WI38 (cell line): ENCODE results near the gene ARHGDIA.

ENCODE experiments used
- H3K4me3 ChIP-seq: 2 replicates; pipeline ENCODE4 v1.5.1; 2011; ENCODE audit warnings: low read depth, mild to moderate bottlenecking, control low read depth, low read length
- TF ChIP-seq, protein P1 (sequence below): IDR thresholded peaks from 2 replicates; pipeline ENCODE4 v1.5.1; 2012; ENCODE audit warnings: low read depth, mild to moderate bottlenecking, control low read depth, low read length

The ARHGDIA gene

DNA sequence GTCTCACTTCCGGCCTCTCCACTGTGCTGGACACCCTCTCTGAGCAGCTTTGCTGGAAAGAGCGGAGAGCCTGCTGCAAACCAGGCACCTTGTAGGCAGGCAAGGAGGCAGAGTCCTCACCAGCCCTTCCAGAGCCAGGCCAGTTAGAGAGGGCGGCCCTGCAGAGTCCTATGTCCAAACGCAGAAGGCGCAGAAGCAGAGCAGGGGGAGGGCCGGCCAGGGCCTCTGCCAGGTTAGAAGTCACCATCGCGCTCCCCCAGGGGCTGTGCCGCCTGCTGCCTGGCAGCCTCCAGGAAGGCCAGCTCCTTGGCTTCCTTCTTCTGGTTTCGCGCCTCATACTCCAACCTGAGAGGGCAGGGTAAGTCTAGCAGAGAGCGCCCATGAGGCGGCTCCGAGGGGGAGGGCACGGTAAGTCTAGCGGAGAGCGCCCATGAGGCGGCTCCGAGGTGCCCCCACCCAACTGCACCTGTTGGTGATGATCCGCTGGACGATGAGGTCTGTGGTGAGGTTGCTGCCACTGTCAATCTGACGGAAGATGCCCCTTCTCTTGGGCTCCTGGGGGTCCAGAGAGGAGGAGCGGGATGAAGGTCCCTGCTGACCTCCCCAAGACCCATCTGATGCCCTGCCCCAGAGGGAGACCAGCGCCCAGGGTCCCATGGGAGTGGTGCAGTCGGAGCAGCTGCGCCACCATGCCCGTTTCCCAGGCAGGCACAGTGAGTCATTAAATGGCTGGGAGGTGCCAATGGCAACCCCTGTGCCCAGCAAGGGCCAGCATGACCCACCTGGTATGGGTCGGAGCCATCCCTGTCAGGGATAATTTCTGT is 33.7 kb upstream of the ARHGDIA start:
- H3K4me3 ChIP-seq: no peak overlapping the region
- TF ChIP-seq, protein P1, sequence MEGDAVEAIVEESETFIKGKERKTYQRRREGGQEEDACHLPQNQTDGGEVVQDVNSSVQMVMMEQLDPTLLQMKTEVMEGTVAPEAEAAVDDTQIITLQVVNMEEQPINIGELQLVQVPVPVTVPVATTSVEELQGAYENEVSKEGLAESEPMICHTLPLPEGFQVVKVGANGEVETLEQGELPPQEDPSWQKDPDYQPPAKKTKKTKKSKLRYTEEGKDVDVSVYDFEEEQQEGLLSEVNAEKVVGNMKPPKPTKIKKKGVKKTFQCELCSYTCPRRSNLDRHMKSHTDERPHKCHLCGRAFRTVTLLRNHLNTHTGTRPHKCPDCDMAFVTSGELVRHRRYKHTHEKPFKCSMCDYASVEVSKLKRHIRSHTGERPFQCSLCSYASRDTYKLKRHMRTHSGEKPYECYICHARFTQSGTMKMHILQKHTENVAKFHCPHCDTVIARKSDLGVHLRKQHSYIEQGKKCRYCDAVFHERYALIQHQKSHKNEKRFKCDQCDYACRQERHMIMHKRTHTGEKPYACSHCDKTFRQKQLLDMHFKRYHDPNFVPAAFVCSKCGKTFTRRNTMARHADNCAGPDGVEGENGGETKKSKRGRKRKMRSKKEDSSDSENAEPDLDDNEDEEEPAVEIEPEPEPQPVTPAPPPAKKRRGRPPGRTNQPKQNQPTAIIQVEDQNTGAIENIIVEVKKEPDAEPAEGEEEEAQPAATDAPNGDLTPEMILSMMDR: no peak

DNA sequence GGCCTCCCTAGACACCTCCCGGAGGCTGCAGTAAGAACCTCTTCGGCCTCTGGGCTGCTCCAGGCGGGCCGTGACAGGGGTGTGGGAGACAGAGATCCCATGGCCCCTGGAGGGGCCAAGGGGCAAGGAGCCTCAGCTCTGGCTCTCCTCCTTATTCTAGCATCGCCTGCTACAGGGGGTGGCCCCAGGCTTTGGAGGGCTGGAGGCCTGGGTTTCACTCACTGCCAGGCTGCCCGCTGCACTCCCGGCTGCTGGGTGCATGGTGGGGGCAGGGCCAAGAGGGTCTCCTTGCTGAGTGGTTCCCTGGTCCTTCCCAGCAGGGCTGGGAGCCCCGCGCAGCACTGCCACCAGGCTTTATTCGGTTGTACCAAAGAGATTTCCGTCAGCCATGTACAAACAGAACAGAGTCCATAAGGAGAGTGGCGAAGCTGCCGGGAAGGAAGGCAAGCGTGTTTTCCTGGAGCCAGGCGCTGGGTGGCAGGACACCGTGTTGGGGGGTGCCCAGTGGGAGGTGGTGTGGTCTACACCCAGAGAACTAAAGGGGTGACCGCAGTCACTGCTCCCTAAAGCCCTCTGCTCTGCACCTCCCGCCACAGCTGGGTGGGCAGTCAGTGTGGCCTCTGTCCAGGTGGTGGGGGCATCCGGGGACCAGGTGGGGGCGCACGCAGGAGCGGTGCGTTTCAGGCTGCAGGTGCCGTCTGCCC is 32.9 kb upstream of the ARHGDIA start:
- TF ChIP-seq, protein P1: no peak
- no peak overlapping the region for H3K4me3 ChIP-seq

DNA sequence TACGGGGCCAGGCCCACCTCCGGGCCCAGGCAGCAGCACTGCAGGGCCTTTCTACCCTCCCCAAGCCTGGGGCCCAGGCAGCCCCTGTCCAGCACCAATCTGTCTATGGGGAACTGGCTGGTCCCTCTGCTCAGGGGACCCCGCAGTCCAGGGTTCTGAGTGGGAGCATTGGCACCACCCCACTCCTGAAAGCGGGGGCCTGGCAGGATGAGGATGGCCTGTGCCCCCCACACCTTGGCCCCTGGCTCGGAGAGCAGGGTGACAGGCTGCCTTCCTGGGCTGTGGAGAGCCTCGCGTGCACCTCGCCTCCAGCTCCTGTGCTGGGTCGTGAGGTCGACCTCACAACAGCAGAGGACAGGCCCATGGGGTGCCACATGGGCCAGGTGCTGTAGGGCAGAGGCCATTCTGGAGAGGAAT is 32.3 kb upstream of the ARHGDIA start:
- TF ChIP-seq, protein P1: no peak
- no peak overlapping the region for H3K4me3 ChIP-seq

DNA sequence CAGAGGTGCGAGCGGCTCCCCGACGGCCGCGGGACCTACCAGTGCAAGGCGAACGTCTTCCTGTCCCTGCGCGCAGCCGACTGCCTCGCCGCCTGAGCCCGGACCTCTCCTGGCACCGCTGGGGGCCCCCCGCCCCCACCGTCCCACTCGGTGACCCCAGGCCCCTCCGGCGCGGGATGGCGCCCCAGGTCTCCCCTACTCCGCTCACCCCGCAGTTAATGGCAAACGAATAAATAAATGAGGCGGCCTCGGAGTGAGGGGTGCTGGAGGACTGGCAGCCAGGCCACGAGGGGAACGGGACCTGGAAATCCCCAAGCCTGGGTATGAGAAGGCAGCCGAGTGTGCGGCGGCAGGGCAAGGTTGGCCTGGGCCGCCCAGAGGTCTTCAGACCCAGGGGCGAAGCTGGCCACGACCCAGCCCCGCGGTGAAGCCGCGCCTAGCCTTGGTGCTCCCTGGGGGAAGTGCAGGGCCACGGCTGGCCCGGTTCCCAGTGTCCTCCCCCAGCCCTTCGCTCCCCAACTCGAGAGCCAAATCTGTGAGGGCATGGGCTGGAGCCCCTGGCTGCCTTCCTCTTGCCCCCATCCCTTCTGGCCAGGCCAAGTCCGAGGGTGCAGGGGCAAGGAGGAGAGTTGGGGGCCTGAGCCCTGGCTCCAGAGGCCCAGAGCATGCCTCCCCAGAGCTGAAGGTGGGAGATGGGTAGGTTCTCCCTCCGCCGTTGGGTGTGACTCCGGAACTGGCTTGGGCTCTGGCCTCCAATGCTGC is 31.7 kb upstream of the ARHGDIA start:
- TF ChIP-seq, protein P1: no peak
- no peak overlapping the region for H3K4me3 ChIP-seq

DNA sequence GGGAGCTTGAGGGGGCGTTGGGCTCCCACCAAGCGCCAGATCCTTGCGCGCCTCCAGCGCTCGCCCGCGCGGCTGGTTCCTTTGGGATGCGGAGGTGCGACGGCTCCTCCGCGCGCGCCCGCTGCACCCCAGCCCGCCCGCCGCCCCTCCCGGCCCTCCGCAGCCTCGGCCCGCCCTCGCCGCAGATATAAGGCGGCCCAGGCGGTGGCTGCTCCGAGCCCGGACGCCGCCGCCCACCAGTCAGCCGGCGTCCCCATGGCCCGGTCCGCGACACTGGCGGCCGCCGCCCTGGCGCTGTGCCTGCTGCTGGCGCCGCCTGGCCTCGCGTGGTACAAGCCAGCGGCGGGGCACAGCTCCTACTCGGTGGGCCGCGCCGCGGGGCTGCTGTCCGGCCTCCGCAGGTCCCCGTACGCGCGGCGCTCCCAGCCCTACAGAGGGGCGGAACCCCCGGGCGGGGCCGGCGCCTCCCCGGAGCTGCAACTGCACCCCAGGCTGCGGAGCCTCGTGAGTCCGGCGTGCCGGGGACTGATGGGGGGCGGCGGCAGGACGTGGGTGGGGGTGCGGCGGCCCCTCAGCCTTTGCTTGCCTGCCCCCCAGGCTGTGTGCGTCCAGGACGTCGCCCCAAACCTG is 31.0 kb upstream of the ARHGDIA start, which contains the start of gene NPB:
TSS of gene NPB (plus strand) at position 216 of the 630 bp plus-strand sequence. CDS start at position 256, 40 bp downstream.
- TF ChIP-seq, protein P1: no peak
- 0 out of 2 replicates have a peak within 1 kb of the TSS, but pooled peaks have one; percentile 17 for H3K4me3 ChIP-seq

DNA sequence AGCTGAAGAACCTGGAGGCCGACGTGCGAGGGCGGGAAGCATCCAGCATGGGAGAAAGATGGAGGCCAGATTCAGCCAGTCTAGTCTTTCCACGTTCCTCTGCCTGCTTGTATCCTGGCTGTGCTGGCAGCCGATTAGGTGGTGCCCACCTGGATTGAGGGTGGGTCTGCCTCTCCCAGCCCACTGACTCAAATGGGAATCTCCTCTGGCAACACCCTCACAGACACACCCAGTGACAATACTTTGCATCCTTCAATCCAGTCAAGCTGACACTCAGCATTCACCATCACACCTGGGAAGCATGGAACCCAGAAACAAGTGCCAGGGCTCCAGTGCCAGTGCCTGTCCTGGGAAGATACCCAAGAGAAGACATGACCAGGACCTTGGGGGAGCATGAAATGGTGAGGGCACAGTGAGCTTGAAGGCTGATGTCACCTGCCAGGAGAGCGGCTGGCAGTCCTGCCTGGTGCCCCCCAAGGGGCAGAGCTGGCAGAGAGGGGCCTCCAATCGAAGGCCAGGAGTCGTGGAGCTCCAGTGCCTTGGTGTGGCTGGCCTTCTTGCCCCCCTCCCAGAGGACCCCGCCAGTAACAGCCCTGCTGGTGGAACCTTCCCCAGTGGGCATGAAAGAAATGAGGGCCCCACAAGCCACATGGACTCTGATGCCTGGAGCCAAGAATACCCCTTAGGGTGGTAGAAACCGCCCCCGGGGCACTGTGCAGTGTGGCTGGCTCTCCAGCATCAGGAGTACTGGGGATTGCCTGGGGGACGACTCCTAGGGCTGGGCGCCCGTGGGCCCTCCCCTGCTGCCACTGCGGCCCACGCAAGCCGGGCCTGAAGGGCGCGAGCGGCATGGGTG is 30.3 kb upstream of the ARHGDIA start:
- TF ChIP-seq, protein P1: no peak
- no peak overlapping the region for H3K4me3 ChIP-seq
